Hepatocyte (in vitro differentiated cells): ENCODE data around the gene TMEFF2. TPM values are rescaled to one million over a fixed set of nuclear protein-coding genes. Genes with fewer than 3 reads are reported as not detected.
A peak's percentile ranks its signal among the peaks of the same experiment; 100 is the strongest.

Source experiments
- DNase-seq: peaks from one replicate; pipeline ENCODE4 v3.0.0-alpha.2; 2016; ENCODE audit warnings: low spot score
- H2AFZ ChIP-seq: fragments of 200-600 bp; sonication (generic); 2 replicates; pipeline ENCODE4 v1.6.0; 2016; ENCODE audit warnings: antibody characterized with exemption, mild to moderate bottlenecking
- H3K27ac ChIP-seq: fragments of 200-600 bp; sonication (generic); 2 replicates; pipeline ENCODE4 v1.5.1; 2016; ENCODE audit warnings: mild to moderate bottlenecking
- H3K27me3 ChIP-seq: fragments of 200-600 bp; sonication (generic); 2 replicates; pipeline ENCODE4 v1.6.1; 2016
- H3K36me3 ChIP-seq: fragments of 200-600 bp; sonication (generic); replicated peaks from 2 replicates; pipeline ENCODE4 v1.5.1; 2016; ENCODE audit warnings: low read depth; ENCODE audit not compliant: insufficient read depth
- H3K4me1 ChIP-seq: fragments of 200-600 bp; sonication (generic); 2 replicates; pipeline ENCODE4 v1.5.1; 2016; ENCODE audit warnings: mild to moderate bottlenecking, moderate library complexity; ENCODE audit not compliant: insufficient read depth
- H3K4me2 ChIP-seq: fragments of 200-600 bp; sonication (generic); 2 replicates; pipeline ENCODE4 v1.6.0; 2016
- H3K4me3 ChIP-seq: fragments of 200-600 bp; sonication (generic); 2 replicates; pipeline ENCODE4 v1.5.1; 2016; ENCODE audit warnings: mild to moderate bottlenecking
- H3K79me2 ChIP-seq: fragments of 200-600 bp; sonication (generic); 2 replicates; pipeline ENCODE4 v1.6.0; 2017; ENCODE audit warnings: mild to moderate bottlenecking
- H3K9me2 ChIP-seq: fragments of 200-600 bp; sonication (generic); replicated peaks from 2 replicates; pipeline ENCODE4 v1.6.0; 2017; ENCODE audit warnings: mild to moderate bottlenecking; ENCODE audit not compliant: insufficient read depth
- H3K9me3 ChIP-seq: fragments of 200-600 bp; sonication (generic); 2 replicates; pipeline ENCODE4 v1.5.1; 2016; ENCODE audit warnings: low read depth, mild to moderate bottlenecking
- H4K20me1 ChIP-seq: fragments of 200-600 bp; sonication (generic); 2 replicates; pipeline ENCODE4 v1.6.0; 2016; ENCODE audit warnings: mild to moderate bottlenecking; ENCODE audit not compliant: insufficient read depth, poor library complexity, severe bottlenecking
- EZH2 ChIP-seq: fragments of 200-600 bp; sonication (generic); IDR thresholded peaks from 2 replicates; pipeline ENCODE4 v1.6.1; 2016; ENCODE audit warnings: antibody characterized with exemption, mild to moderate bottlenecking, borderline replicate concordance
- EZH2phosphoT487 ChIP-seq: fragments of 200-600 bp; sonication (generic); IDR thresholded peaks from one replicate; pipeline ENCODE4 v1.6.1; 2018; ENCODE audit warnings: antibody characterized with exemption, mild to moderate bottlenecking, low read depth, moderate library complexity; ENCODE audit not compliant: unreplicated experiment, severe bottlenecking
- WGBS: methylation state at CpG from one replicate; pipeline ENCODE4 v1.1.6; 2016; ENCODE audit warnings: low lambda C conversion rate; ENCODE audit errors: missing lambda C conversion rate; 5-methylcytosine and 5-hydroxymethylcytosine counted together
- polyA plus RNA-seq: library from polyadenylated mRNA; unstranded; fragments of >200 nt; fragmentation: Nextera tagmentation; extraction: Ambion mirVana; gene quantifications from 2 replicates; pipeline ENCODE4 v1.2.1, GENCODE V29; 2016
- total RNA-seq: library from RNA; depleted of rRNA; stranded (reverse); fragments of >200 nt; gene quantifications from 2 replicates; pipeline ENCODE4 v1.2.3, GENCODE V29; 2014
- TF ChIP-seq, protein P1 (sequence below): fragments of 200-600 bp; sonication (generic); IDR thresholded peaks from 2 replicates; pipeline ENCODE4 v1.5.1; 2016; ENCODE audit warnings: antibody characterized with exemption, mild to moderate bottlenecking; ENCODE audit not compliant: poor library complexity

TMEFF2 gene
- total and polyA plus RNA-seq, 2 experiments from 2014 or later: 0.43 to 1.8 TPM

- Histone ChIP-seq H3K27ac (no peak overlapping the region), H3K4me3 (no peak overlapping the region), H3K36me3 (no peaks in the 10 kb centered on the region), H3K79me2 (no peaks in the 10 kb centered on the region), H3K4me2 (no peak overlapping the region), H4K20me1 (no peaks in the 10 kb centered on the region), H3K9me2 (no peaks in the 10 kb centered on the region), H3K27me3 (peaks cover 51% of the 10 kb centered on the region), H3K4me1 (peaks cover 3% of the 10 kb centered on the region), H2AFZ (no peak overlapping the region), H3K9me3 (no peaks in the 10 kb centered on the region)
- TF ChIP-seq, protein P1, sequence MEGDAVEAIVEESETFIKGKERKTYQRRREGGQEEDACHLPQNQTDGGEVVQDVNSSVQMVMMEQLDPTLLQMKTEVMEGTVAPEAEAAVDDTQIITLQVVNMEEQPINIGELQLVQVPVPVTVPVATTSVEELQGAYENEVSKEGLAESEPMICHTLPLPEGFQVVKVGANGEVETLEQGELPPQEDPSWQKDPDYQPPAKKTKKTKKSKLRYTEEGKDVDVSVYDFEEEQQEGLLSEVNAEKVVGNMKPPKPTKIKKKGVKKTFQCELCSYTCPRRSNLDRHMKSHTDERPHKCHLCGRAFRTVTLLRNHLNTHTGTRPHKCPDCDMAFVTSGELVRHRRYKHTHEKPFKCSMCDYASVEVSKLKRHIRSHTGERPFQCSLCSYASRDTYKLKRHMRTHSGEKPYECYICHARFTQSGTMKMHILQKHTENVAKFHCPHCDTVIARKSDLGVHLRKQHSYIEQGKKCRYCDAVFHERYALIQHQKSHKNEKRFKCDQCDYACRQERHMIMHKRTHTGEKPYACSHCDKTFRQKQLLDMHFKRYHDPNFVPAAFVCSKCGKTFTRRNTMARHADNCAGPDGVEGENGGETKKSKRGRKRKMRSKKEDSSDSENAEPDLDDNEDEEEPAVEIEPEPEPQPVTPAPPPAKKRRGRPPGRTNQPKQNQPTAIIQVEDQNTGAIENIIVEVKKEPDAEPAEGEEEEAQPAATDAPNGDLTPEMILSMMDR: peak; percentile 61
- TF ChIP-seq EZH2 (no peak), EZH2phosphoT487 (no peak)
- 56% methylated on average over 1 of the region's 1 CpG for WGBS
- peak; percentile 23 for DNase-seq
Measured at GRCh38 chr2:192190474-192190873, 4.3 kb downstream of the TMEFF2 start.

- H3K9me3 ChIP-seq: no peaks in the 10 kb centered on the region
- TF ChIP-seq EZH2phosphoT487 (no peak), EZH2 (no peak)
- TF ChIP-seq, protein P1: no peak
- H3K4me1 ChIP-seq: no peaks in the 10 kb centered on the region
- H3K9me2 ChIP-seq: no peaks in the 10 kb centered on the region
- peaks cover 23% of the 10 kb centered on the region for H3K27me3 ChIP-seq
- WGBS: 88% methylated on average over 5 of the region's 5 CpGs
- no peak overlapping the region for H3K4me2 ChIP-seq
- H4K20me1 ChIP-seq: no peaks in the 10 kb centered on the region
- no peaks in the 10 kb centered on the region for H3K79me2 ChIP-seq
- H3K4me3 ChIP-seq: no peak overlapping the region
- H3K27ac ChIP-seq: no peak overlapping the region
- no peak for DNase-seq
- no peak overlapping the region for H2AFZ ChIP-seq
- H3K36me3 ChIP-seq: no peaks in the 10 kb centered on the region
Measured at GRCh38 chr2:192186806-192187205, 7.9 kb downstream of the TMEFF2 start.

DNA sequence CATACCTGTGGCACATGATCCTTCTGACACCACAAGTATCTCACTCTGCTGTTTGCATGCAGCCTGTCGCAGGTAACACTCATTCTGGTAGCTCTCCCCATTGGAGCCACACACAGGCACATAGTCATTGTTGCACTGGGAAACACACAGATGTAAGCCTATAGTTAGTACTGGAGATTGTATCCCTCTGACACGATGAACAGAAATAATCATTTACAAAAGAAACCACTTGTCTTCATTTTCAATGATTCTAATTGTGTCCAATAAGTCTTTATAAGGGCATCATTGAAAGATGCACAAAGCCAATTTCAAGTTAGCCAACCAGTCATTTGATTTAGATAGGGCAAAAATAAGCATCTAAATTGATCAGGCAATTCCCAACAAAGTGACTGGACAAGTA, 10.4 kb downstream of the TMEFF2 start:
- H4K20me1 ChIP-seq: no peaks in the 10 kb centered on the region
- H3K4me2 ChIP-seq: no peak overlapping the region
- H3K27me3 ChIP-seq: peaks cover 17% of the 10 kb centered on the region
- H2AFZ ChIP-seq: no peak overlapping the region
- no peak for DNase-seq
- no peak overlapping the region for H3K27ac ChIP-seq
- TF ChIP-seq EZH2phosphoT487 (no peak), EZH2 (no peak)
- TF ChIP-seq, protein P1: no peak
- no peaks in the 10 kb centered on the region for H3K9me2 ChIP-seq
- no peak overlapping the region for H3K4me3 ChIP-seq
- no peaks in the 10 kb centered on the region for H3K4me1 ChIP-seq
- 80% methylated on average over 2 of the region's 2 CpGs for WGBS
- H3K36me3 ChIP-seq: no peaks in the 10 kb centered on the region
- no peaks in the 10 kb centered on the region for H3K9me3 ChIP-seq
- H3K79me2 ChIP-seq: no peaks in the 10 kb centered on the region

- Histone ChIP-seq H3K4me1 (no peaks in the 10 kb centered on the region), H3K36me3 (no peaks in the 10 kb centered on the region), H2AFZ (no peak overlapping the region), H3K4me3 (no peak overlapping the region), H4K20me1 (no peaks in the 10 kb centered on the region), H3K79me2 (no peaks in the 10 kb centered on the region), H3K4me2 (no peak overlapping the region), H3K9me3 (no peaks in the 10 kb centered on the region), H3K27me3 (peaks cover 17% of the 10 kb centered on the region), H3K9me2 (no peaks in the 10 kb centered on the region), H3K27ac (no peak overlapping the region)
- 81% methylated on average over 1 of the region's 1 CpG for WGBS
- TF ChIP-seq, protein P1: no peak
- TF ChIP-seq EZH2phosphoT487 (no peak), EZH2 (no peak)
- no peak for DNase-seq
Measured at GRCh38 chr2:192183296-192183695, 11.4 kb downstream of the TMEFF2 start.
